Thymus (tissue), 11 donors: Measurements from ENCODE around the gene MRPL3. TPM values are rescaled to one million over a fixed set of nuclear protein-coding genes. Genes with fewer than 3 reads are reported as not detected.

Source experiments
- DNase-seq, 9 donors: peaks; one replicate each; pipeline ENCODE4 v3.0.0-alpha.2; 2013; ENCODE audit warnings: low spot score in 9 of 9, low read depth in 6 of 9, missing footprints in 1 of 9
- H3K27ac ChIP-seq, 2 donors: one replicate each; pipeline ENCODE4 v1.5.1; 2013; ENCODE audit warnings: control low read depth in 1 of 2, low read depth in 1 of 2, low read length in 1 of 2, mild to moderate bottlenecking in 1 of 2, moderate library complexity in 1 of 2
- H3K27me3 ChIP-seq, 2 donors: one replicate each; pipeline ENCODE4 v1.5.1; 2013; ENCODE audit warnings: low read length in 1 of 2; ENCODE audit not compliant: control insufficient read depth in 2 of 2, insufficient read depth in 1 of 2
- H3K36me3 ChIP-seq, 2 donors: one replicate each; pipeline ENCODE4 v1.5.1; 2013; ENCODE audit warnings: low read length in 1 of 2, mild to moderate bottlenecking in 1 of 2, moderate library complexity in 1 of 2; ENCODE audit not compliant: control insufficient read depth in 2 of 2, insufficient read depth in 2 of 2
- H3K4me1 ChIP-seq, 2 donors: one replicate each; pipeline ENCODE4 v1.5.1; 2013; ENCODE audit warnings: low read length in 2 of 2; ENCODE audit not compliant: control insufficient read depth in 2 of 2, insufficient read depth in 2 of 2
- H3K4me3 ChIP-seq, 2 donors: one replicate each; pipeline ENCODE4 v1.5.1; 2013; ENCODE audit warnings: low read length in 2 of 2, control low read depth in 1 of 2, mild to moderate bottlenecking in 1 of 2
- H3K9me3 ChIP-seq, 2 donors: one replicate each; pipeline ENCODE4 v1.5.1; 2013; ENCODE audit warnings: low read length in 1 of 2, mild to moderate bottlenecking in 1 of 2; ENCODE audit not compliant: control insufficient read depth in 2 of 2, insufficient read depth in 1 of 2
- WGBS: extraction: QIAGEN DNeasy Blood & Tissue Kit; methylation state at CpG from one replicate; pipeline ENCODE4 v1.1.7; 2013; 5-methylcytosine and 5-hydroxymethylcytosine counted together
- polyA plus RNA-seq: library from polyadenylated mRNA; stranded (reverse); fragments of 200-250 nt; gene quantifications from one replicate; pipeline ENCODE4 v1.2.3, GENCODE V29; 2013
- total RNA-seq: library from RNA; stranded (reverse); fragments of 120-200 nt; gene quantifications from one replicate; pipeline ENCODE4 v1.2.4, GENCODE V29; 2013
- donor health status: healthy.

Gene MRPL3
- total and polyA plus RNA-seq, 2 donors: 77.8 to 112 TPM

DNA sequence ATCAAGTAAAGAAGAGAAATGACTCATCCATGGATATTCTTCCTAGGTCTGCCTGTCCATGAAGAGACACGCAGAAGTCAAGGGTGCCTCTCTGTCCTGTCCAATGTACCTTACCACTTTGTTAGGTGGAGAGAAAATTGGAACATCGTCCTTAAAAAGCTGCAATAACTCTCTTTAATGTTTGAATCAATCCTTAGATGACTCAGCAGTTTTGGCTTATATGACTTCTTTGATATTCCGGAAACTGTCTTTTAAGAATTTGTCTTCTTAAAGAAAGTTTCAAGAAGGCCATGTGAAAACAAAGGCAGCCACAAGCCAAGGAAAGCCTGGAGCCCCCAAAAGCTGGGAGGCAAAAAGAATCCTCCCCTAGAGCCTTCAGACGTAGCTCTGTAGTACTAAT lies 49.2 kb downstream of the MRPL3 start:
- Histone ChIP-seq H3K27ac (no peak overlapping the region), H3K27me3 (no peaks in the 10 kb centered on the region), H3K4me3 (no peak overlapping the region), H3K36me3 (no peaks in the 10 kb centered on the region), H3K4me1 (no peaks in the 10 kb centered on the region), H3K9me3 (no peaks in the 10 kb centered on the region)
- 94% methylated on average over 4 of the region's 4 CpGs for WGBS
- DNase-seq: no peak

DNA sequence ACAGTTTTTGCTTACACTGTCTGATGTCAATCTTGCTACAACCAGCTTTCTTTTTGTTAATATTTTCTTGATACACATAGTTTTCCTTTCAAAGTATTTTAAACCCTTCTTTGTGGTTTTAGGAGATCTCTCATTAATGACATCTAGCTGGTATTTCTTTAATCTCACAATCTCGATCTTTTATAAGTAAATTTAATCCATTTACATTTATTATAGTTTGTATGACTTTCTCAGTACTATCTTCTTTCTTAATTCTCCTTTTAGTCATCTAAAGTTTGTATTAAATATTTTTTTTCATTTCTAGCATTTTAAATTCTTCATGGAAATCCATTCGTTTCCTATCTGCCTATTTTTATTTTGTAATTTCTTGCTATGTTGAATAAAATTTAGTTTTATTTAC lies 55.4 kb downstream of the MRPL3 start:
- no peak for DNase-seq
- no peak overlapping the region for H3K4me3 ChIP-seq
- no peaks in the 10 kb centered on the region for H3K4me1 ChIP-seq
- no peaks in the 10 kb centered on the region for H3K36me3 ChIP-seq
- H3K27me3 ChIP-seq: no peaks in the 10 kb centered on the region
- WGBS: 97% methylated on average over 2 of the region's 2 CpGs
- peaks cover 0 to 2% of the 10 kb centered on the region in 2 donors for H3K9me3 ChIP-seq
- no peak overlapping the region for H3K27ac ChIP-seq

DNA sequence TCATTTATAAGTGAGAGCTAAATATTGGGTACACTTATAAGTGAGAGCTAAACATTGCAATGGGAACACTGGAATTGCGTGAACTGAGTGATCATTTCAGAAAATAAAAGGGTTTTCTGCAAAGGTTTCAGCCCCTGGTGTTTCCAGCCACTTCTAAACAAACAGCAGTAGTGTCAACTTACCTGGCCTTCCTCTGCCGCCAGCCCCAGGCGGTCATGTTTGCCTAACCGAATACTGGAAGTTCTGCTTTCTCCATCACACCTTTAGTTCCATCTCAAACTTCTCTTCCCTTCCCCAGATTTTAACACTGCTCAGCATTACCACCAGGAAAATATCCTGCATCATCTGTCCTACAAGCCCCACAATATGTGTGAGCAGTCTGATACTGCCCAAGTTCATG lies 58.6 kb downstream of the MRPL3 start:
- 94% methylated on average over 4 of the region's 4 CpGs for WGBS
- H3K27me3 ChIP-seq: no peaks in the 10 kb centered on the region
- peaks cover 0 to 2% of the 10 kb centered on the region in 2 donors for H3K9me3 ChIP-seq
- no peak for DNase-seq
- H3K27ac ChIP-seq: no peak overlapping the region
- no peaks in the 10 kb centered on the region for H3K36me3 ChIP-seq
- no peaks in the 10 kb centered on the region for H3K4me1 ChIP-seq
- no peak overlapping the region for H3K4me3 ChIP-seq

DNA sequence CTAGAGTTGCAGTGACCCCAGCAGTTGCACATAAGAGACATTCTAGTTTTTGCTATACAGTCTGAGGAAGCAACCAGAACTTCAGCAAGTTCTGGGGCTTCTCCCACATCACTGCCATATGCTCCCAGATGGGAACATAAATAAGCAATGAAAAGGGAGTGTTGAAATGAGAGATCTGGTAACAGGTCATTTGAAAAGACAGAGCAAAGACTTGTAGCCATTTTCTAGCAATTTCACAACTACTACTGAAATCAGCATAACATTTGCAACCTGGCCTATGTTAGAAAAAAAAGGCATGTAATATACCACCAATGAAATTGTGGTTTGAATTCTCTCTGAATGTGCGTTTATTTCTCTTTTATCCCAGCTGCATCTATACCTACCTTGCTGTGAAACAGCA lies 63.7 kb downstream of the MRPL3 start:
- 86% methylated on average over 1 of the region's 1 CpG for WGBS

DNA sequence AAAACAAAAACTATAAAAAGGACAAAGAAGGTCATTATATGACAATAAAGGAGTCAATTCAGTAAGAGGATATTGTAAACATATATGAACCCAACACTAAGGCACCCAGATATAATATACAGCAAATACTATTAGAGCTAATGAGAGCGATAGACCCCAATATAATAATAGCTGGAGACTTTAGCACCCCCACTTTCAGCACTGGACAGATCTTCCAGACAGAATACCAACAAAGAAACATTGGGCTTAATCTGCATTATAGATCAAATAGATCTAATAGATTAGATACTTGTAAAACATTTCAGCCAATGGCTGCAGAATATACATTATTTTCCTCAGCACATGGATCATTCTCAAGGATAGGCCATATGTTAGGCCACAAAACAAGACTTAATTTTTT lies 67.8 kb downstream of the MRPL3 start:
- H3K27me3 ChIP-seq: no peaks in the 10 kb centered on the region
- H3K4me3 ChIP-seq: no peak overlapping the region
- DNase-seq: no peak
- no peaks in the 10 kb centered on the region for H3K4me1 ChIP-seq
- H3K27ac ChIP-seq: no peak overlapping the region
- H3K9me3 ChIP-seq: no peaks in the 10 kb centered on the region
- 95% methylated on average over 1 of the region's 1 CpG for WGBS
- H3K36me3 ChIP-seq: no peaks in the 10 kb centered on the region

More for the DNA sequence above, 63.7 kb downstream of the MRPL3 start:
- Histone ChIP-seq H3K27ac (no peak overlapping the region), H3K9me3 (no peaks in the 10 kb centered on the region), H3K4me3 (no peak overlapping the region), H3K36me3 (no peaks in the 10 kb centered on the region), H3K27me3 (no peaks in the 10 kb centered on the region), H3K4me1 (no peaks in the 10 kb centered on the region)
- no peak for DNase-seq

DNA sequence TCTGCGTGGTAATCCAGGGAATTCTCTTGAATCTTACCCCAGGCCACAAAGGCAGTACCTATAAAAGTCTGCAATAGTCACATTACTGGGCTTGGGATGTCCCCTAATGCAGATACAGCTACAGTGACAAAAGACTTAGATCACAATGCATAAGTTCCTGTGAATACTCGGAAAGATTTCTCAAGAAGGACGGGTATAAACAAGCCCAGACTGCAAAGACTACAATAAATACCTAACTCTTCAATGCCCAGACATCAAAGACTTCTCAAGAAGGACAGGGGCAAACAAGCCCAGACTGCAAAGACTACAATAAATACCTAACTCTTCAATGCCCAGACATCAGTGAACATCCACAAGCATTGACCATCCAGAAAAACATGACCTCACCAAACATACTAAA lies 70.3 kb downstream of the MRPL3 start:
- no peaks in the 10 kb centered on the region for H3K27me3 ChIP-seq
- no peaks in the 10 kb centered on the region for H3K9me3 ChIP-seq
- no peaks in the 10 kb centered on the region for H3K4me1 ChIP-seq
- no peak overlapping the region for H3K27ac ChIP-seq
- H3K36me3 ChIP-seq: no peaks in the 10 kb centered on the region
- H3K4me3 ChIP-seq: no peak overlapping the region
- DNase-seq: no peak
- WGBS: 95% methylated on average over 3 of the region's 3 CpGs

DNA sequence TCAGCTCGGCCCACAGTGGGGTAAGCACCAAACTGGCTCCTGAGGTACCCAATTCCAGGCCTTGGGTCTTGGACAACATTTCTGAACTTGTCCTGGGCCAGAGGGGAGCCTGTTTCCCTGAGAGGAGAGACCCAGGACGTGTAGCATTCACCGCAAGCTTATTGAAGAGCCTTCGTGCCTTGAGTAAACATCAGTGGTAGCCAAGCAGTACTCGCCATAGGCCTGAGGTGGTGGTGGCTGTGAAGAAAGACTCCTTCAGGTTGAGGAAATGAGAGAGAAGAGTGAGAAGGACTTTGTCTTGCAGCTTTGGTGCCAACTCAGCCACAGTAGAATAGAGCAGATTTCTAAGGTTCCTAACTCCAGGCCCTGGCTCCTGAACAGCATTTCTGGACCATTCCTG lies 71.0 kb downstream of the MRPL3 start:
- 93% methylated on average over 5 of the region's 5 CpGs for WGBS
- no peak overlapping the region for H3K27ac ChIP-seq
- no peaks in the 10 kb centered on the region for H3K9me3 ChIP-seq
- H3K4me1 ChIP-seq: no peaks in the 10 kb centered on the region
- no peak for DNase-seq
- no peaks in the 10 kb centered on the region for H3K36me3 ChIP-seq
- H3K27me3 ChIP-seq: no peaks in the 10 kb centered on the region
- H3K4me3 ChIP-seq: no peak overlapping the region

DNA sequence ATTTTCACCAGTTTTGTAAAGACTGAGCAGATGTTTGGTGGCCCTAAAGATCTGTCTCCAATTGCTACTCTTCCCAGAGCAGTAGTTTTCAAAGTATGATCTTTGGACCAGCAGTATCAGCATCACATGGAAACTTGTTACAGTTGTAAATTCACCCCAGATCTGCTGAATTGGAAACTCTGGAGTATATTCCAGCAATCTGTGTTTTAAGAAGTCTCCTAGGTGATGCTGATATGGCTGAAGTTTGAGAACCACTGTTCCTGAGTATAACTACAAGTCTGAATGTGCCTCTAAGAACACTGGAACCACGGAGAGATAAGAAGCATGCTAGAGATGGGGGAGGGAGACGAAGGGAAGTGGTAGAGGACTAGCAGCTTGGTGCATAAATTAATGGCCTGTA lies 75.5 kb downstream of the MRPL3 start:
- Histone ChIP-seq H3K4me1 (no peaks in the 10 kb centered on the region), H3K36me3 (no peaks in the 10 kb centered on the region), H3K27me3 (no peaks in the 10 kb centered on the region), H3K4me3 (no peak overlapping the region), H3K27ac (no peak overlapping the region), H3K9me3 (no peaks in the 10 kb centered on the region)
- WGBS: 69% methylated on average over 2 of the region's 2 CpGs
- DNase-seq: no peak

DNA sequence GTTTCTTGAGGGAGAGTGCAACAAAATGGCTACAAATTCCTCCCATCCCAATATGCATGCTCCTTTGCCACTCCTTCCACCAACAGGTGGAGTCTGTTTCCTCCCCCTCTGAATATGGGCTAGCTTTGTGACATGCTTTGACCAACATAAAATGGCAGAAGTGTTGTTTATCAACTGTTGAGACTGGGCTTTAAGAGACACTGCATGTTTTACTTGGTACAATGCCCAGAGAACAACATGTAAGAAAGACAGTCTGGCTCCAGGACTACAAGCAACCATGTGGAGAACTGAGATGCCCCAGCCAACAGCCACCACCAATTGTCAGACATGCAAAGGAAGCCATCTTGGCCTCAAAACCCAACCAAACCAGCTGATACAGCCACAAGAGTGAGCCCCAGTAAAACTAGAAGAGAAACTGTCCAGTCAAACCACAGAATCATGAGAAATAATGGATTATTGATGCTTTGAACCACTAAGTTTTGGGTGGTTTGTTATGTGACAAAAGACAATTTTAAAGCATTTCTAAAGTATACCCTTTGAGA lies 80.7 kb downstream of the MRPL3 start:
- Histone ChIP-seq H3K4me3 (no peak overlapping the region), H3K4me1 (no peaks in the 10 kb centered on the region), H3K27me3 (no peaks in the 10 kb centered on the region), H3K36me3 (no peaks in the 10 kb centered on the region), H3K9me3 (no peaks in the 10 kb centered on the region), H3K27ac (no peak overlapping the region)
- no peak for DNase-seq

DNA sequence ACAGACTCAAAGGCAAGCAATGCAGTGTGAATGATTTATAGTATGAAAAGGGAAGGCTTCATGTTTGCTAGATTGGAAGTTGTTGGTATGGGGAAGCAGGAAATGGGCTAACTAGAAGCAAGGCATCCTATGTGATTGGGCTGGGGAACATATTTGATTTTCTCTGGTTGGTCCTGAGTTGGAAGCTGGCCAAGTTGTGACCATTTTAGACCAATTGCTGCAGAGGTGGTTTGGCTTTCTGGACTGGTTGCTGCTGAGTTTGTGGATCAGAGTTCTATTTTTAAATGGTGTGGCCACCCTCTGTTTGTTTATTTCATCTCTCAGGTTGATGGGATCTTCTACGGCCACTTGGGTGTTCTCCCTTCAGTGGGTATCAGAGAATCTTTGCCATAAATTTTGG lies 81.5 kb downstream of the MRPL3 start:
- Histone ChIP-seq H3K36me3 (no peaks in the 10 kb centered on the region), H3K4me1 (no peaks in the 10 kb centered on the region), H3K4me3 (no peak overlapping the region), H3K9me3 (no peaks in the 10 kb centered on the region), H3K27me3 (no peaks in the 10 kb centered on the region), H3K27ac (no peak overlapping the region)
- 94% methylated on average over 1 of the region's 1 CpG for WGBS
- no peak for DNase-seq
